CD1c-positive myeloid dendritic cell (primary cell): Measurements from ENCODE around the gene TRIOBP.
"Not testable (repeated sequence)": the region's sequence is repeated elsewhere in the genome, so short reads cannot be mapped to it uniquely, and the experiment has no call there.

Experiments
- DNase-seq: peaks from one replicate; pipeline ENCODE4 v3.0.0-alpha.2; 2016; ENCODE audit errors: extremely low spot score

Gene TRIOBP

GRCh38 chr22:37775785-37776638, 79.2 kb downstream of the TRIOBP start:
- no peak for DNase-seq

- DNase-seq: no peak
These were observed 79.8 kb downstream of the TRIOBP start for GRCh38 chr22:37776639-37777005.

GRCh38 chr22:37777122-37777687, 80.4 kb downstream of the TRIOBP start:
- peak; percentile 52 for DNase-seq

DNA sequence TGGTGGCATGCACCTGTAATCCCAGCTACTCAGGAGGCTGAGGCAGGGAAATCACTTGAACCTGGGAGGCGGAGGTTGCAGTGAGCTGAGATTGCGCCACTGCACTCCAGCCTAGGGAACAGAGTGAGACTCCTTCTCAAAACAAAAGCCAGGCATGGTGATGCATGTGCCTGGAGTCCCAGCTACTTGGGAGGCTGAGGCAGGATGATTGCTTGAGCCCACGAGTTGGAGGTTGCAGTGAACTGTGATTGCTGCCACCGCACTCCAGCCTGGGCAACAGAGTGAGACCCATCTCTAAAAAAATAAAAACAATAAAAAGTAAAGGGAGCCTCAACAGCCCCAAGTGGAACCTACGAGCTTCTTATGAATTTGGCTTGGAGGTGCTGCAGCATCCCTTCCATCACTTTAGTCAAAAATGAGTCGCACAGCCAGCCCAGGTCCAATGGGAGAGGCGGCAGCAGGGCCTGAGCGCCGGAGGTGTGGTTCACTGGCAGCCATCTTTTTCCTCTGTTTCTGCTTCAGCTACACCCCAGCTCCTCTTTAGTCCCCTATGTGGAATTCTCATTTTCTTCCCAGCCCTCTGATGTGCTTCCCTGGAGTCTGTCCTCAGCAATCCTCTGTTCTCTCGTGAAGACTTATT, 81.6 kb downstream of the TRIOBP start:
- no peak for DNase-seq

DNA sequence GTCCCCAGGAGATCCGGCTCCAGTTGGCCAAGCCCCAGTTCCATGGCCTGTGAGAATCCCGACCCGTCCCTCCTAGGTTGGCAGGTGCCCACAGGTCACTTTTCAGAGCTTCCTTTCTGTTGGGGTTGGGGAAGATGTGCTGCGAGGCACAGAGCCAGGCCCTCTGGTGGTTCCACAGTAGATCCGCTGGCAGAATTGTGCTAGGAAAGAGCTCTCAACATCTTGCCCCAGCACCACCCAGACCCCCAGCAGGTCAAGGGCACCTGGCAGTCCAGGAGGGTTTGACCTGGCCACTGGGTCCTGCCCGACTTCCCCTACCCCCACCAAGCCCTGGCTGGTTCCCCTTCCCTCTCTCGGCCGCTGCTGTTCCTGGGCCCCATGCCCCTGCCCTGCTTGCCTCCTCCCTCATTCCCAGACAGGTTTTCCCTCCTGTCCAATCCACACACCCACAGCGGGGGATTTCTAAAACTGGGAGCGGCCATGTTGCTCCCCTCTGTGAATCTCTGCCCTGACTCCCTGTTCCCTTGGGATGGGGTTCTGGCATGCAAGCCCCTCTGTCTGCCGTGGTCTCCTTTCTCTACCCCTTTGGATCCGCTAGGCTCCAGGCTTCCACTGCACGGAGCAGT, 84.7 kb downstream of the TRIOBP start:
- no peak for DNase-seq

GRCh38 chr22:37782340-37783168, 85.7 kb downstream of the TRIOBP start:
- DNase-seq: no peak

DNA sequence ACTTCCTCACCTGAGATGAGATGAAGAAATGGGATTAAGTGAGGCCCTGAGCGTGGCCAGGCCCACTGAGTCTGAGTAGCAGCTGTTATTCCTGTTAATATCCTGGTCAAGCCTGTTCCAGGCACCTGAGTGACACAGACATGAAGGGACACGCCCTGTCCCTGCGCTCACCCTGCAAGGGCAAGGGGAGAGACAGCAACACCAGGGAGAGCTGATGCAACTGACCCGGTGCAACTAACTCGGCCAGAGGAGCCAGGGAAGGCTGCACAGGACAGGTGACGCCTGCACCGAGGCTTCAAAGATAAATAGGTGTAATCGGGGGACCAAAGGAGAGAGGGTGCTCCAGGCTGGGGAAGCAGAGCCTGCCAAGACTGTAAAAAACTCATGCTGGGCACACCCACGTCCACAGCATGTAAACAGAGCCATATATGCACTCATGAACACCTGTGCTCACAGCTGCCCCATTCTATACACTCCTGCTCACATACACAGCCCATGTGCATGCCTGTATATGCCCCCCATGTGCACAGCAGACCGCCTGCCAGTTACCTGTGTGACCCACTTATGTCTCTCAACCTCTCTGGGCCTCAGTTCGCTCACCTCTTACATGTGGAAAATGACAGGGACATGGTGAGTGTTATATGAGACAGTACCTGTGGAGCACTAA, 88.1 kb downstream of the TRIOBP start:
- no peak for DNase-seq

- no peak for DNase-seq
These were observed 93.4 kb downstream of the TRIOBP start for GRCh38 chr22:37790234-37790633.

- no peak for DNase-seq
These were observed 95.6 kb downstream of the TRIOBP start for GRCh38 chr22:37792494-37792893.

GRCh38 chr22:37794376-37794775, 97.5 kb downstream of the TRIOBP start:
- no peak for DNase-seq

- no peak for DNase-seq
These were observed 99.2 kb downstream of the TRIOBP start for GRCh38 chr22:37796079-37796478.

DNA sequence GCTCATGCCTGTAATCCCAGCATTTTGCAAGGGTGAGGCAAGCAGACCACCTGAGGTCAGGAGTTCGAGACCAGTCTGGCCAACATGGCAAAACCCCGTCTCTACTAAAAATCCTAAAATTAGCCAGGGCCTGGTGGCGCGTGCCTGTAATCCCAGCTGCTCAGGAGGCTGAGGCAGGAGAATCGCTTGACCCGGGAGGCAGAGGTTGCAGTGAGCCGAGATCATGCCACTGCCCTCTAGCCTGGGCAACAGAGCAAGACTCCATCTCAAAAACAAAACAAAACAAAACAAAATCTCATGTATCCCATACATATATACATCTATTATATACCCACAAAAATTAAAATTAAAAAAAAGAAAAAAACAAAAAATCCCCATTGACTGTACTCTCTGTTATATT, 100.4 kb downstream of the TRIOBP start:
- DNase-seq: not testable (repeated sequence)

- no peak for DNase-seq
These were observed 101.1 kb downstream of the TRIOBP start for GRCh38 chr22:37797874-37798500.

GRCh38 chr22:37799979-37800378, 103.1 kb downstream of the TRIOBP start:
- not testable (repeated sequence) for DNase-seq

GRCh38 chr22:37801946-37802309, 105.1 kb downstream of the TRIOBP start:
- no peak for DNase-seq

DNA sequence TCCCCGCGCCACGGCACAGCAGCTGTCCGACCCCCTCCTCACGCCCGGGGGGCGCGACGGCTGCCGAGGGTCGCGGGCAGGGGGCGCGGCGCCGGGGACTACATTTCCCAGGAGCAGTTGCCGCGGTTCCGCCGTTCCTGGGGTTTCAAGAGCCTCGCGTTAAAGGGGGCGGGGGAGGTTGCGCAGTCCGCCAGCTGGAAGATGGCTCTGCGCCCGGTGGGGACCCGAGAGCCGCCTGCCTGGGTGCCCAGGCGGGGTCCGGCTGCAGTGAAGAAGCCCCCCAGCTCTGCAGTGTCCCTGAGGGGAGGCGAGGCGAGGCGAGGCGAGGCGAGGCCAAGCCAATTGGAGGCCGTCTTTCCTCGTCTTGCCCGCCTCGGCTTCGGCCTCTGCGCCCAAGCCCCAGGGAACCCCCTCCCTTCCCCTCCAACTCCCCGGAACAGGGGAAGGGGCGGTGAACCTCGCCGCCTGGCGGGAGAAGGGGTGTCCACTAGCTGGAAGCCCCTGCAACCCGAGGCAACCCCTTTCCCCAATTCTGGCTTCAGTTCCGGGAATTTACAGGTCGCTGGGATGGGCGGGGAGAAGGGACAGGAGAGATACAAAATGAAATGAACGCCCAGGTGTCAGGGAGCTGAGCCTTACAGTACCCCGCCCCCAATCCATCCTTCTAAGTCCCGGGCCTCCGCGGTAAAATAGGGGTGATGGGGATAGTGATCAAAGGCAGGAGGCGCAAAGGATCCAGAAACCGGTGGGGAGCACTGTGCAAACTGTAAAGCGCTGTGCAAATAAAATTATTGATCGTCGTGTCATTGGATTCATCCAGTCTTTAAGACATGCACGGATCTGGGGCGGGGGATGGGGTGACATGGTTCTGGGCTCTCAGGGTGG, 105.7 kb downstream of the TRIOBP start:
- peak; percentile 25 for DNase-seq

DNA sequence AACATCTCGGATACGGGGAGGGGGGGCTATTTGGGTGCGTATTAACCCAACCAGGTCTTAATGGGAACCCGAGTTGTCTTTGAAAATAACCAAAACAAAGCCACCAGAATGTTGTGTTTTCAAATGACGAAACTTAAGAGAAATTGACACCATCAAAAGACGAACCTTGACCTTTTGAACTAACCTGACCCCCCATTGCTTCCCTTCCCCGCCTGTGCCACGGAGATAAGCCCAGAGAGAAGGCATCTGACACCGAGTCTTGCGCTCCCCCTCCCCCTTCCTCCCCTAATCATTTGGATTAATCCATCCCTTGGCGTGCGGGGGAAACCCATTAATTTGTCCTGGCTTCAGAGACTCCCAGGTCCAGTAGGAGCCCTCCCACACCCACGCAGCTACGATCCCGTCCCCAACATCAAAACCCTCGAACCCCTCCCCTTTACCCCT, 106.4 kb downstream of the TRIOBP start:
- DNase-seq: no peak

- no peak for DNase-seq
These were observed 106.9 kb downstream of the TRIOBP start for GRCh38 chr22:37803639-37804351.

- DNase-seq: no peak
These were observed 107.6 kb downstream of the TRIOBP start for GRCh38 chr22:37804352-37804880.
